ENCODE measurements around the gene AGMAT.

The AGMAT gene, protein sequence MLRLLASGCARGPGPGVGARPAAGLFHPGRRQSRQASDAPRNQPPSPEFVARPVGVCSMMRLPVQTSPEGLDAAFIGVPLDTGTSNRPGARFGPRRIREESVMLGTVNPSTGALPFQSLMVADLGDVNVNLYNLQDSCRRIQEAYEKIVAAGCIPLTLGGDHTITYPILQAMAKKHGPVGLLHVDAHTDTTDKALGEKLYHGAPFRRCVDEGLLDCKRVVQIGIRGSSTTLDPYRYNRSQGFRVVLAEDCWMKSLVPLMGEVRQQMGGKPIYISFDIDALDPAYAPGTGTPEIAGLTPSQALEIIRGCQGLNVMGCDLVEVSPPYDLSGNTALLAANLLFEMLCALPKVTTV

DNA sequence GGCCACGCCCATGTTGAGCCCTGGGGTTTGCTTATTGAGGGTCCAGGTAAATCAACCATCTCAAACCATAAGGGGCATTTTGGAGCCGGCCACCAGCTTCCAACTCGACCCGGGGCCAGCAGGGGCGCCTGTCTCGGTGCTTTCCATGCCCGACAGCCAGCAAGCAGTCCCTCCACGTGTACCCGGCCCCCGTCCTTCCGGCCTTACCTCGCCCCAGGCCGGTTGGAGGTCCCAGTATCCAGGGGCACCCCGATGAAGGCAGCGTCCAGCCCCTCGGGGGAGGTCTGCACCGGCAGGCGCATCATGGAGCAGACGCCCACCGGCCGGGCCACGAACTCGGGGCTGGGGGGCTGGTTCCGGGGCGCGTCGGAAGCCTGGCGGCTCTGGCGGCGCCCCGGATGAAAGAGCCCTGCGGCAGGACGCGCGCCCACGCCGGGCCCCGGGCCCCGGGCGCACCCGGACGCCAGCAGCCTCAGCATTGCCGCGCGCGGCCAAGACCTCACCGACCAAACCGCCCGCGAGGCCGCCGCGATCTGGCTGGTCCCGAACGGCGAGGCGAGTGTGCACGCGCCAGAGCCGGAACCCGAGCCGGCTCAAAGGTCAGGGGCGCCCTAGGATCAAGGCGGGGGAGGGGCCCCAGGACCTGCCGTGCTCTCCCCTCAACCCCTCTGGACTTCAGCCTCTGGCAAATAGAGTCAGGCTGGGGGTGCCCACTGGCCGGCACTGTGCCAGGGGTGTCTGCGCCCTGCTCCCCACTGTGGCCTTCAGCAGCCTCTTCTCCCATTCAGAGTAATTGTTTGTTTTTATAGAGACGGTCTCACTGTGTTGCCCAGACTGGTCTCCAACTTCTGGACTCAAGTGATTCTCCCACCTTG is at the start of gene AGMAT:
Gene AGMAT (minus strand): TSS at position 563 of the 875 bp plus-strand sequence. CDS start 84 bp downstream, at position 479.
- no peak for DNase-seq

DNA sequence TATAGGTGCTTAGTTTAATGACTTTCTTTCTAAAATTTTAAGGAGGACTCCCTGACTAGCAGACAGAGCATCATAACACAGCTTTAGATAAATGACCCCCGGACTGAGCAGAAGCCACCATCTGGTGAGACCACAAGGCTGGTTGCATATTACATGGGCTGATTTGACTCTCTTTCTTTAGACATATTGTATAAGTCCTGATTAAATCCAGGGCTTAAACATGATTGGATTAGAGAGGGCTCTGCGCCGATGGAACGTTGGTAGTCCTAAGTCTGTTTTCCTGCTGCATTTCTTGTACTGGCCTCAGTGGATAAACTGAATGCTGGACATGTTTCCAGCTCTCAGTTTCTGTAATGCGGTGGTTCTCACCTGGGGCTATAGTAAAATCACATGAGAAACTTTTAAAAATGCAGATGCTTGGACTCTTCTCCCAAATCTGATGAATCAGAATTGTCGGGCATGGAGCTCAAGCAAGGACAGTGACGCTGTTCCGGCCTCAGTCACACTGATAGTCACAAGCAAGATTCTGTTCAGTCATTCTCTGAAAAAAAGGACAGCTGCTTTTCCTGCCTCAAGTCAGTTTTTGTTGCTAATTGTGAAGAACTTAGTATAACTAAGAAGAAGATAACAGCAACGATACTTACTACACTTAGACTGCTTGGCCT is 49.0 kb upstream of the AGMAT start:
- DNase-seq, result no peak

DNA sequence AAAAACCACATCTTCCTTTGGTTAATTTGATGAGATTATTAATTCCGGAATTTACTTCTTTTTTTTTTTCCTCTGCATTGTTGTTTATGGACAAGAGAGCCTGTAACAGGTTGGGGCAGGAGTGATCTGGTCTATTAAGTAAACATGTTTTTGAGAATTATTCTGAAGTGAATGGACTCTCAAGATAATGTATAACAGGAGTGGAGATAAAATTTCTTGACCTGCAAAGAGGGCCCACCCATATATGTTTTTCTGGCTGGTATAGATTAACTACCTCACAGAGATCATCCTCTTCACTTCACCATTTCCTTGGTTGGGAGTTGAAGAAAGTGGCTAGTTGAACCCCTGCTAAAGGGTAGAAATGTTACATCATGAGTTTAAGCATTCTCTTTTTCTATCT is 43.2 kb upstream of the AGMAT start:
- no peak for DNase-seq

DNA sequence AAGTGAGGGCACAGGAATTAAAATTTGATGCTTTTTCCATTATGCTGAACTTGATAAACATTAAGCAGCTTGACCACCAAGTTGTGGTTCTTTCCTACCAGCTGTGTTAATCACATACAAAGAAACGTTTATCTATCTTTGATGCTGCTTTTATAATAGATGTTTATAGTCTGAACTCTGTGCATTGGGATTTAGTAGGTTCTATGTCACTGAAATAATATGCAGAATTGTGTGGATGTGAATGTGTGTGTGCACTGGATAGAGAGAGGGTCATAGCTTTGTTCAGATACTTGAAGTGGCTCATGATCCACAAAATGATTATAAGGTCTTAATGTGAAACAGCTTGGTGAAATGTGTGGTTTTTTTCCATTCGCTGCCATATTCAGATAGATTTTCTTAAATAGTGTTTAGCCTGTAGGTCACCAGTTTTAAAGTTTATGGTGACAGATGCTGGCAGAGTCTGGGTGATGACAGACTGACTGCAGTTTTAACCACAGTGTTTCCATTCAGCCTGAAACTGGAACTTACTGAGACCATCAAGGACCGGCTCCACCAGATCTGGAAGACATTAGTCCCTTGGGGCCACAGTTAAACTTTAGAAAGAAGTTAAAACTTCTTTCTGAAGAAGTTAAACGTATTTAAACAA is 42.6 kb upstream of the AGMAT start:
- no peak for DNase-seq

DNA sequence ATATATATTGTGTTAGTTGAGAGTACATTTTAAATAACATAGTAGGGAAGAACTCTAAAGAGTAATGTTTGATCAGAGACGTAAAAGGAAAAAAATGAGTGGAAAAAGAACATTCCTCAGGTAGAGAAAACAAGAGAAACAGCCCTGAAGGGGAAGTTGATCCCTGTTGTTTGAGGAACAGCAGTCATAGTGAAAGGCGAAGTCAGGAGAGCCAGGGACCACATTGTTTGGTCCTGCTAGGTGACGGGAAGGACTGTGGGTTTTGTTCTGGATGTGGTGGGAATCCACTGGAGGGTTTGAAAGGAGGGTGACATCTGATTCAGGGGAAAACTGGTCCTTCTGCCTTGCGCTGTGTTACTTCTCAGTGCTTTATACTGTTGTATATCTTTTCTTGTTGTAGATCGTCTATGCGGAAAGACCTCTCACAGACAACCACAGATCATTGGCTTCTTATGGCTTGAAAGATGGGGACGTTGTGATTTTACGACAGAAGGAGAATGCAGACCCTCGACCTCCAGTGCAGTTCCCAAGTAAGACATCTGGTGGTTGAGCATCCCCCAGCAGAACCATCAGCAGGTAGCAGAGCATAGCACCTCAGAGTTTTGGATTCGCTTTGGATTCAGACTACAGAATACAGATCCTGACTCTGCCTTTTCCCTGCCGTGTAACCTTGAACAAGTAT is 41.6 kb upstream of the AGMAT start:
- DNase-seq, result no peak

DNA sequence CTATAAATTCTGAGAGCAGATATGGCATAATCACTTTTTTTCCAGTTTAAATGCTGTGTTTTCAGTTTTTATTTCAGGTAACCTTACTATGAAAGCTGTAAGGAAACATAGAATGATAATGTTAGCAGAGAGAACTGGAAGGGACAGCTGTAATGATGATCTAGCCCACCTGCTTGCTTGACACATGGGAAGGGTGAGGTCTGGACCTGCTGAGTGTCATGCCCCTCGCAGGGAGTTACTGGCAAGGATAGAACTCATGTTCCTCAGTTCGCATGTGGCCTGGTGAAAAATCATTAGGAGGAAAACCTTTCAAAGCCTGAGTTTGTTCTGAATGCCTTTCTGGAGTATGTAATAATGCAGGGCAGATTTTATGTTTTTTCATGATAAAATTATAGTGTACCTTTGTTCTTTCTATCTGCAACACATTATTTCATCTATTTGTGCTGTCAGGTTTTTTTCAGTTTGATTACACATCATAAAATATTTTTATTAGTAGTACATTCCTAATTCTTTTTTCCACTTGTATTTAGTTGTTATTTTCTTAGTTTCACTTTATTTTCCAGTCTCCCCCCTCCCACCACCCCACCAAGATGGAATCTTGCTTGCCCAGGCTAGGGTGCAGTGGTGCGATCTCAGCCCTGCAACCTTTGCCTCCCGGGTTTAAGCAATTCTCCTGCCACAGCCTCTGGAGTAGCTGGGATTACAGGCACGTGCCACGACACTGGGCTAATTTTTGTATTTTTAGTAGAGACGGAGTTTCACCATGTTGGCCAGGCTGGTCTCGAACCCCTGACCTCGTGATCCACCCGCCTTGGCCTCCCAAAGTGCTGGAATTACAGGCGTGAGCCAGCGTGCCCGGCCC is 40.4 kb upstream of the AGMAT start:
- DNase-seq, result no peak

DNA sequence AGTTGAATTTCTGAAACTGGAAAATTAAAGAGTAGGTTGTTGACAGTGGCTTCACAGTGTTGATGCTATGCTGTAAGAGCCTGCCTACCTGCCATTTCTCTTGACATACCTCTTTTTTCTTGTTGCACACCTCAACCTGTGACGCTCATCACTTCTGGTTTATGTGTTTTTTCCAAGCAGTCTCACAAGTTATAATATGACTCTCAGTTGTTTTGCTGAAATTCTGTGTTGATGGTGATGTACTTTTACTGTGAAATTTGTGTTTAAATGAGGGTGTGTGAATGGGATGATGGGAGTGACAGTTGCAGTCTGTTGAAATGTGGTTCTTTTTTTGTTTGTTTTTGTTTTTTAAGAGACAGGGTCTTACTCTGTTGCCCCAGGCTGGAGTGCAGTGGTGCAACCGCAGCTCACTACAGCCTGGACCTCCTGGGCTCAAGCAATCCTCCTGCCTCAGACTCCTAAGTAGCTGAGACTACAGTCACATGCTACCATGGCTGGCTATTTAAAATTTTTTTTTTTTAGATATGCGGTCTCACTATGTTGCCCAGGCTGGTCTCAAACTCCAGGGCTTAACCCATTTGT is 39.4 kb upstream of the AGMAT start:
- DNase-seq, result no peak

DNA sequence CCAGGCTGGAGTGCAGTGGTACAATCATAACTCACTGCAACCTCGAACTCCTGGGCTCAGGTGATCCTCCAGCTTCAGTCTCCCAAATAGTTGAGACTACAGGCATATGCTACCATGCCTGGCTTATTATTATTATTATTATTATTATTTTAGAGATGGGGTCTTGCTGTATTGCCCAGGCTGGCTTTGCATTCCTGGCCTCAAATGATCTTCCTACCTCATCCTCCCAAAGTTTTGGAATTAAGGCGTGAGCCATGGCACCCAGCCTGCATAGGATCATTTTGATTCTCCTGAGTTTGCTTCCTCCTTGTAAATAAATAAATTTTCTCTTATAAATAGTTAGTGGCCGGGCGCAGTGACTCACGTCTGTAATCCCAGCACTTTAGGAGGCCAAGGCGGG is 38.6 kb upstream of the AGMAT start:
- no peak for DNase-seq

DNA sequence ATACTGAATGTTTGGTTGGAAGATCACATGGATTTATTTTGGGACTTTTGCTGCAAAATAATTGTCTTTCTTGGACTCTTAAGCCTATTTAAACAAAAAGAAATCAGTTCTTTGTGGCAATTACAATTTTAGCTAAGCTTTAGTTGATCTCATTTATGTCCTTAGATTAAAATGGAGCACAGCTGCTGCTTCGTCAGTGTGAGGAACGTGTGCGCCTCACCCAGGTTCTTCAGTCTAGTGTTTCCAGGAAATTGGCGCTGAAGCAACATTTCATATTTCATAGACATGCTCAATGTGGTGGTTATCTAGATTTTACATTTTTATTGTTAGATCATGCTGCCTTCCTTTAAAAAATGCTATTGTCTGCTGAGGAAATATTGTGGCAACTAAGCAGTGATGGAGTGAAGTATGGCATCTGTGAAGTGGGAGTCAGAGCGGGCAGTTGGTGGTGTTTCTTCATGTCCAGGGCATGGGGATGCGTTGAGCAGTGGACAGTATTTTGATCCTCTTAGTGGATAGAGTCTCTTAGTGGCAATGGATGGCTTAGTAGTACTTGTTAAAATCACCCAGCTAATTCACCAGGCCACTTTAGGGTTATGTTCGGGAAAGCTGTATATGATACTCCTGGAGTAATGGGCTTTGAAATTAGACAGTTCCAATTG is 38.0 kb upstream of the AGMAT start:
- no peak for DNase-seq

DNA sequence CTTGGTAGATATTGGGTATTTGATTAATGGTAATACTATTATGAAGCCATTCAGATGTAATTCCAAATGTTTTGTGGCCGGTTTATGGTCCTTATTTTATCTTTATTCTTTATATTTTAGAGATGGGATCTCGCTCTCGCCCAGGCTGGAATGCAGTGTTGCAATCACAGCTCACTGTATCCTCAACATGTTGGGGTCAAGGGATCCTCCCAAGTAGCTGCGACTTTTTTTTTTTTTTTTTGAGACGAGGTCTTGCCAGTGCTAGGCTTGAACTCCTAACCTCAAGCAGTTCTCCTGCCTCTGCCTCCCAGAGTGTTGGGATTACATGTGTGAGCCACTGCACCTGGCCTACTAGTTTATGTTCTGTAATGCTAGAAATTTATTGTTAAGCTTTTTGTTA is 37.1 kb upstream of the AGMAT start:
- no peak for DNase-seq

DNA sequence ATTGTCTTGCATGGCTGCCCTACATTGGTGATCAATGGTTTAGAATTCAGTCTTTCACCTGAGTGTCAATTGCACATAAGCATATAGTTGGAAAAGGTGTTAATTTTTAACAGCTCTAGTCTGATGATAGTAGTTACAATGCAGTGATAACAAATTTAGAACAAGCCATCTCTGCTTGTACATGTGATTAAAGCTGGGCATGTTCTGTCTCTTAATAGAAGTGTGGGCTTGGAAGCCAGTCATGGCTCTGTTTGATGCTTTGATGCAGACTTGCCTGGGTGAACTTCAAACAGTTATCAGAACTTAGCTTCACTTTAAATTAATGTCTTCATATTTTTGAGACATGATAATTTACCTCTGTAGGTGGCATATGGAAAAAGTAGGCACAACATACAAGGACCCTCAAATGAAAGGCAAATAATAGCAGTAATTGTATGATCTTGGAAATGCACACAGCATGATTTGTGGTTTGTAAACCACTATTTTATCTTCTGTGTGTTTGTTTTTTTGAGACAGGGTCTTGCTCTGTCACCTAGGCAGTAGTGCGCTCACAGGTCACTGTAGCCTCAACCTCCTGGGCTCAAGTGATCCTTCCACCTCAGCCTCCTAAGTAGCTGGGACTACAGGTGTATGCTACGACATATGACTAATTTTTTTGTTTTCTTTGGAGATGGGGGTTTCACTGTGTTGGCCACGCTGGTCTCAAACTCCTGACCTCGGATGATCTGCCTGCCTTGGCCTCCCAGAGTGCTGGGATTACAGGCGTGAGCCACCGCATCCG is 36.2 kb upstream of the AGMAT start:
- no peak for DNase-seq

DNA sequence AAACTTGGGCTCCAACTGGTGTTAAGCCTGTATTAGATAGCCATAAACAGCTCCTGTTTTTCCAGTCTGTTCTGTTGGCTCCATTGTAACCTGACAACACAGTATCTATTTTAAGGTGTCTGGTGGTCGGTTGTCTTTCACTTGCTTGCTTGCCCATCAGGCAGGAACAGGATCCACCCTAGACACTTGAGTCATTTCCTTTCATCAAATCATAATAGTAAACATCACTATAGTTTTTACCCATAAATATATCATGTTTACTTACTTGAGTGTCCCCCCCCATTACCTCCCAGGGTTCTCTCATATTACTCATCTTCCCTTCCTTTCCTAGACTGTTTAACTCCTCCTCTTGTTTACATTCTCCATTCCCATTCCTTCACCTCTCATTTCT is 35.3 kb upstream of the AGMAT start:
- DNase-seq, result peak; percentile 52

DNA sequence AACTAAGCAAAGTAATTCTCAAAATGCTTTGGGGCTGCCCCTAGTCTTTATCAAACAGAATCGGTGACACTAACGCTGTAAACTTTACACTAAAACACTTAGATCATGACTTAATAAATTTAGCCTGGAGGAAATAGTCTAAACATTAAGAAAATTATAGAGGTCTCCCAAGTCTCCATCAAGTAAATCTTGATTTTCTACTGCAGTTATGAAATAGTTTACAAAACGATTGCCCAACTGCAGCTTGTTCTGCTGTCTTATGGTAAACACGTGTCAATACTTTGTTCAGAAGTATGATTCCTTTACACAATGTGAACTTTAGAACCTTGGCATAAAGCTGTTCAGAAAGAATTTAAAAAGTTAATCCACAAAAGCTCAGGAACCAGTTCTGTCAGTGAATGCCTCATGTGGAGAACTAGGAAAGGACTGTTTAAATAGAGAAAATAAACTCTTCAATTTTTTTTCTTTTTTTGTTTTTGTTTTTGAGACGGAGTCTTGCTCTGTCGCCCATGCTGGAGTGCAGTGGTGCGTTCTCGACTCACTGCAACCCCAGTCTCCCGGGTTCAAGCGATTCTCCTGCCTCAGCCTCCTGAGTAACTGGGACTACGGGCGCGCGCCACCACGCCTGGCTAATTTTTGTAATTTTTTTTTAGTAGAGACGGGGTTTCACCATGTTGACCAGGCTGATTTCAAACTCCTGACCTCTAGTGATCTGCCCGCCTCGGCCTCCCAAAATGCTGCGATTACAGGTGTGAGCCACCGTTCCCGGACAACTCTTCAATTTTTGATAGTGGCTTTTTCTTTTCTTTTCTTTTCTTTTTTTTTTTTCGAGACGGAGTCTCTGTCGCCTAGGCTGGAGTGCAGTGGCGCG is 34.0 kb upstream of the AGMAT start:
- no peak for DNase-seq

DNA sequence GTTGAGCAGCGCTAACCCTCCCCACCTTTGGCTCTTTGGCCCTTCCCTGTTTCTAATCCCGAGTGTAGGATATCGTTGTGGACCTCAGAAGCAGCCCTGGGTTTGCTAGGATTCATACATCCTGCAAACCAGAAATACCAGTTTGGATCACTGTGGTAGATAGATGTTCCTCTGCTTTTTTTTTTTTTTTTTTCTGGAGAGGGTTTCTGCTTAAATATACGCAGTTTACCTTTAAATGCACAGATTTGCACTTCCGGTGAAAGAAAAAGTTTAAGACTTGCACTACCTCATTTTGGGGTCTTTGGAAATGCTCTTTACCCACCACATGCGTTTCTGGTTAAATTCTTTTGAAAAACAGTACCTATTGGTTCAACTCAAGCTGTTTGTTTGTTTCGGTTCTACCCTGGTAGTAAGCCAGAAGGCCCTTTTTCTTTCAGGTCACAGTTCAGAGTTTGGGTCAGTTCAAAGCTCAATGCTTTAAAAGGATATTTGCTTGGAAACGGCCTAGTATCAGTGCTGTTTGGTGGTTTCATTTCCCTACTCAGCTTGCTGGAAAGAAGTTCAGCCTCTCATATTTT is 33.3 kb upstream of the AGMAT start:
- no peak for DNase-seq

DNA sequence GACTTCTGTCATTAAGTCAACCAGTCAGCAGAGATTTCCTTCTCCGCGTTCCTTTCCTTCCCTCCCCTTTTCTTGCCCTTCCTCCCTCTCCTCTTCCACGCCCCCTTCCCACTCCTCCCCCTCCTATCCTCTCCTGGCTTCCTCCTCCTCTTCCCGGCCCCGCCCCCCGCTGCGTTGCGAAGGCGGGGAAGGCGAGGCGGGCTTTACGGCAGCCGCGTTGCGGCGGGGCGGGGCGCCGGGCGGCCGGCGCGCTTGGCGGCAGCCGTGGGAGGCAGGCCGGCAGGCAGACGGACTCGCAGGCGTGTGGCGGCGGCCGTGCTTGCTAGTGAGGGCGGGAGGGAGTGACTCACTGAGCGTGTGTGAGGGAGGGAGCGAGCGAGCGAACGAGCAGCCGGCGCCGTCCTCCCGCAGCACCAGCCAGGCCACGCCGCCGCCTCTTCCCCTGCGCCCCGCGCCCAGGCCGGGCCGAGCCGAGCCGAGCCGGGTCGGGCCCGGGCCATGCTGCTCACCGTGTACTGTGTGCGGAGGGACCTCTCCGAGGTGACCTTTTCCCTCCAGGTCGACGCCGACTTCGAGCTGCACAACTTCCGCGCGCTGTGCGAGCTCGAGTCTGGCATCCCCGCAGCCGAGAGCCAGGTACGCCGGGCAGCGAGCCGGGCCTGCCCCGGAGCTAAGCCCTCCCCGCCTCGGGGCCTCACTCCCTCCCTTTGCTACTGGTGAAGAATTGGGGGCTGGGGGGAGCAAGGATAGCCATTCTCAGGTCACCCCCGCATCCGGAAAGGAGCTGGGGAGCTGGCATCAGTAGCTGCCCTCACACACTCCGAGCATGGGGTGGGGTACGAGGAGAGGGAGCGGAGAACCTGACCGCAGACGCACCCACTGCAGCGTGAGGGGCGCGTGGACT is 32.6 kb upstream of the AGMAT start, which contains the start of gene DDI2:
Gene DDI2 (plus strand): TSS at position 286 of the 904 bp plus-strand sequence. CDS start 213 bp downstream, at position 499.
- peak; percentile 78 for DNase-seq

DNA sequence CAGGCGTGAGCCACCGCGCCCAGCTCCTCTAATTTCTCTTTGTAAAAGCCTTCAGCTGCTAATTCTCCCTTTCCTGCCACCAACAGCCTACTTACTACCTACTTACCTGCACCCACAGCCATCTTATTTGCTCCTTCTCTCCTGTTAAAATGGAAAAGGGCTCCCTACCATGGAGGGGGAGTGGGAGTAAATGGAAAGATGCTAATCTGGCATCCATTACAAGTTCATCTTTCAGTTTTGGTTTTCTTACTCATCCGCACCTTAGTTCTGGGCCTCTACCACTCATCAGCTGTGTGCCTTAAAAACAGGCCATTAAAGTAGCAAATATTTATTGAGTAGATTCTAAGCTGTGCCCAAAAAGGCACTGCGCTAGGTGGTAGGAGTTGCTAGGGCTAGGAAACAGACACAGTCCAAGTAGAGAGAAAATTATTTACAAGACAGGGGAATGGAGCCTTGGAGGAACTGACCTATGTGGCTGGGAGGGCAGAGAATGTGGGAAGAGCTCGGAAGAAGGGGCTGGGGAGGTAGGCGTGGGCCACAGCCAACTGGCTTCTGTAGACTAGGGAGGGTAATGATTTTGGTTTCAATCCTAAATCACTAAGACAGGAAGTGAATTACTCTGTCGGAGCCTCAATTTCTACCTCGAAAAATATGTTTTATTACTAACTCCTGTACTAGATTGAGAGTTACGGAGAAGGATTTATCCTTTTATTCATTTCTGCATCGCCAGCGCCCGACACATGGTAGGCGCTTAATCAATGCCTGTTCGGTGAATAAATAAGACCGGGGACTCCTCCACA is 31.7 kb upstream of the AGMAT start:
- DNase-seq, result no peak
